ENCODE results near the gene HDAC9.

Gene HDAC9

GRCh38 chr7:18659746-18660145 is 164.2 kb downstream of the HDAC9 start:
- DNase-seq (ENCODE audit: low spot score) = no peak

DNA sequence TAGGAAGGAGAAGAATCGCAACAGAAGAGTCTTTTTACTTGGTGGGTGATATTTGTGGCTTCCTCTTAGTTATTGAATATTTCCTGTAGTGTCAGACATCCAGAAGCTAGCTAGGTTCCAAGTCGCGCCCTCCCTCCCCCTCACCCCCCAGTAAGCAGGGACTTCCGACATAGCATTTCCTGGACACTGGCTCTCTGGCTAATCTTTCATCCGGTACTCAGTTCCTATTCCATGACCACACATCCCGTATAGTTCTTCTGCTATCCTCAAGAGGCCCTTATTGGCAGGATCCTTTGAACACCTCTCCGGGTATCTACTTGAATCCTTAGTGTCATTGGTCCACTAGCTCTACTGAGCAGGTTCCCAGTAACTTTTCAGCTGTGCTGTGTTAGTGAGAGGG is 167.8 kb downstream of the HDAC9 start:
- no peak for DNase-seq (ENCODE audit: low spot score)

- DNase-seq (ENCODE audit: low spot score) = peak; percentile 81
Observed at GRCh38 chr7:18666107-18666728, 170.7 kb downstream of the HDAC9 start.

GRCh38 chr7:18667466-18667865 is 171.9 kb downstream of the HDAC9 start:
- peak; percentile 5 for DNase-seq (ENCODE audit: low spot score)

GRCh38 chr7:18671176-18671575 is 175.6 kb downstream of the HDAC9 start:
- no peak for DNase-seq (ENCODE audit: low spot score)

- DNase-seq (ENCODE audit: low spot score) = no peak
Observed at GRCh38 chr7:18675579-18675978, 180.0 kb downstream of the HDAC9 start.

DNA sequence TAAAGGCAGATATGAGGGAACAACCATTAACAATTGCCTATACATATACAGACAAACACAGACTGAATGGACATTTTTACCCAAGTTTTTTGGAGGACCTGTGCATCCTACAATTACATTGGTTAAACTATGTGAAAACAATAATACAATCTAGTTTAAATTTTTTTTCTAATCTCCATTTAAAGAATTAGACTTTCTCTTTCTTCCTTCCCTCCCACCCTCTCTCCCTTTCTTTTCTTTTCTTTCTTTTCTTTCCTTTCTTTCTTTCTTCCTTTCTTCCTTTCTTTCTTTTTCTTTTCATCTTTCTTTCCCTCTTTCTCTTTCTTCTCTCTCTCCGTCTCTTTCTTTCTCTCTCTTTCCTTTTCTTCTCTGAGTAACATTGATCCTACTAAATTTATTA is 183.7 kb downstream of the HDAC9 start:
- no peak for DNase-seq (ENCODE audit: low spot score)

GRCh38 chr7:18680576-18680975 is 185.0 kb downstream of the HDAC9 start:
- no peak for DNase-seq (ENCODE audit: low spot score)

DNA sequence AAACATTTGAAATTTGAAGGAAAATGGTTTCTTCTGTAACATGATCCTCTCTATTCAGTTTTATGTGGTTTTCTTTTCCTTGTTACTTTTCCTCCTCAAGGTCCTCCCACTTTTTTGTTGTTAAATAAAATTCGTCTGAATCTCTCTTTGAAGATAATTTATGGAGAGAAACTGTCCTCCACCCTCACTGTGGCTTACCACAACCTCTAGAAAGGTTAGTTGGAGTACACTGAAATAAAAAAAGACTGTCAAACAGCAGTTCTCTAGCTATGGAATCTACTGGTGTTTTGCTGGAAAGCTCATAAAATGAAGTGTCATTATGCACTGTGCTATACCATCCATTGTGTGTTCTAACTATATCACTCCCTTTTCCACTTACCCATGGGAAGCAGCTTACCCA is 189.4 kb downstream of the HDAC9 start:
- no peak for DNase-seq (ENCODE audit: low spot score)

DNA sequence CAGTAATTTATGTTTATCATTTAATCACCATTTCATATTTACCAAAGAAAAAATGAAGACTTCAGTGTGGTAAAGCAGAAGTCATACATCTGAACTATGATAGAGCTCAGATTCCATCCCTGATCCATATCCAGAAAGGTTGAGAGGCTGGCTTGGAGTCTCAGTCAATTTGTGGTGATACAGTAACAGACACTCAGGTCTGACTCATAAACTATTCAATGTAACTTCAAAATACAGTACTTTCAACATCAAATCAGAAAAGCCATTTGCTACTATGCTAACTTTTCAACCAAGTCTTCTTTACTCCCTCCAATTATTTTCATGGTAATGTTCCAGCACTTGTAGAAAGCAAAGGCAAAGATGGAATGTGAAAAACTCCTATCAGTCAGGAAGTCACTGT is 190.4 kb downstream of the HDAC9 start:
- DNase-seq (ENCODE audit: low spot score) = no peak

DNA sequence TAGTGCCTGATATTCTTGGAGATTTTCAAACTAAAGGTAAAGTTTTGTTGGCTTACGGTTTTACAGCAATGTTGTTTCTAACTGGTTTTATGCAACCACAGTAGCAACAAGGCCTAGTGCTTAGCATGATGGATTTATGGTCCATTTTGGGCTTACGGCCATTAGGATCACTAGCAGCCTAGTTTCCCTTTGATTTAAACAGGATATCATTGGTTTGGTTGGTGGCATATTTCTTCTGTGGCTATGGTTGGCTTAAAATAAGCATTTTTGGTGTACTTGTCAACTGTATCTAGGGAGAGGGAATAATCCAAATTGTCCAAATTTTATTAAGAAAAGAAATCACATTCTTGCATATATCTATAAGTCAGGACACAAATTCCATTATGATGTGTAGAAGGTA is 194.0 kb downstream of the HDAC9 start:
- DNase-seq (ENCODE audit: low spot score) = no peak

DNA sequence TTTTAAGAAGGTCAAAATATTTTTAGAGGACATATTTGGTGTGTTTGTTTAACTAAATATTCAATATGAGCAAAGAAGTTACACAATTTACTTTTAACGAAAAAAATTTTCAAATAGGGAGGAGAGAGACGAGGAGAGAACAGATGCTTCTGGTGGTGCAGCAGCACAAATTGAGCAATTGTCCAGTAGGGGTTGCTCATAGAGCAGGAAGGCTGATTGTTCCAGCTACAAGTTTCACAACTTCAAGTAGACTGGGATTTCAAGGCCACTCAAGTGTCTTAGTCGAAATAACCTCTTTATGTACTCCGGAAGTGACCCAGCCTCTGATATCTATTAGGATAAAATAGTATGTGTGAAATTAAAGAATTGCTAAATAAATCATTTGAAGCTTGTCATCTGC is 197.9 kb downstream of the HDAC9 start:
- DNase-seq (ENCODE audit: low spot score) = no peak

GRCh38 chr7:18693816-18694215 is 198.3 kb downstream of the HDAC9 start:
- no peak for DNase-seq (ENCODE audit: low spot score)

DNA sequence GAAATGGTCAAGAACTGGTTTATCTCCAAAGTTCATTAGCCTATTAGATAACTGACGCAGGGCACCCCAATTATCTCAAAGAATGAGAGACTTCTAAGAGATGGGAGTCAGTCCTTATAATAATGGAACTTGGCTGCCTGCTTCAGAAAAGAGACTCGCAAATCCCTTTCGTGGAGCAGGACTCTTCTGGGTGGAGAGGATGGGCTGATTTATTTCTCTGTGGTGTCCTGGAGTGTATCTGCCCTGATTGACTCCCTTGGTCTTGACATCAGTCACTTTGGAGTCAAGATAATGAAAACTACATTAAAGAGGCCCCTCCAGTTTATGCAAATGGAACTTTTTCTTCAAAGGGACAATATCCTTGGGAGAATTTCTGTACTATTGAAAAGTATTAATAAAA is 198.9 kb downstream of the HDAC9 start:
- no peak for DNase-seq (ENCODE audit: low spot score)

GRCh38 chr7:18694911-18695310 is 199.4 kb downstream of the HDAC9 start:
- DNase-seq (ENCODE audit: low spot score) = no peak

DNA sequence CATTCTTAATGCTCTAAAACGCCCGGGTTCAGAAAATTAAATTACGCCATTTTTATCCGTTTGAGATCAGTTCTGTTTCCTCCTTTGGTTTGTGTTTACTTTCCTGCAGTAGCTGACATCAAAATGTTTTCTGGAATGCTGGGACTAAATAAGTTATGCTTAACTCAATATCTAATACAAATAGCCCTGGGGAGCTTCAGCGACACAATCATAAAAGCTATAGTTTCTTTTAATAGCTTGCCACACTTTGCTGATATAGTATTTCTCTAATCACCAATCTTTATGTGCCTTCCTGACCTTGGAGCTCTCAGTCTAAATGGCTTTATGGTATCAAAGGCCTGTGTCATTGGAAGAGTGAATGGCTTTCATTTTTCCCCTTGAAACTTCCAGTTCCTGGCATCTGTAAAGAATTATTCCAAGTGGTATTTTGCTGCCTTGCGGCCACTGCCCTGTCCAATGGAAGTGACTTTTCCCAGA is 202.7 kb downstream of the HDAC9 start:
- no peak for DNase-seq (ENCODE audit: low spot score)

DNA sequence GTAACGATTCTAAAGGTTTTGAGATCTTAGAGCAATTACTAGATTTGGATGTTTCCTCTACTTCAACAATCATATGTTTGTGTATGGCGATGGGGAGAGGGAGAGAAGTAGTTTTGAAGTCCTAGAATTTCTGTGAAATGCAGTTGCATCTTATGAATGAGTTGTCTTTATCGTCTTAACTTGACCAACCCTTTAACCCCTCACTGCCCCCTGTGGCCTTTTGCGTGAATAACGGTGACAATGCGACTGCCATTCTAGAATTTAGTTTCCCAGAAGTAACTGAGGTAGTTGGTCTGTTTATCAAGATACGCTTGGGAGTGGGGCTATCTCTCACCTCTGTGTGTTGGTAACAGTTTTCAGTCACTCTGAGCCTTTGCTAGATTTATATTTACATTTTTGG is 204.6 kb downstream of the HDAC9 start:
- DNase-seq (ENCODE audit: low spot score) = no peak

DNA sequence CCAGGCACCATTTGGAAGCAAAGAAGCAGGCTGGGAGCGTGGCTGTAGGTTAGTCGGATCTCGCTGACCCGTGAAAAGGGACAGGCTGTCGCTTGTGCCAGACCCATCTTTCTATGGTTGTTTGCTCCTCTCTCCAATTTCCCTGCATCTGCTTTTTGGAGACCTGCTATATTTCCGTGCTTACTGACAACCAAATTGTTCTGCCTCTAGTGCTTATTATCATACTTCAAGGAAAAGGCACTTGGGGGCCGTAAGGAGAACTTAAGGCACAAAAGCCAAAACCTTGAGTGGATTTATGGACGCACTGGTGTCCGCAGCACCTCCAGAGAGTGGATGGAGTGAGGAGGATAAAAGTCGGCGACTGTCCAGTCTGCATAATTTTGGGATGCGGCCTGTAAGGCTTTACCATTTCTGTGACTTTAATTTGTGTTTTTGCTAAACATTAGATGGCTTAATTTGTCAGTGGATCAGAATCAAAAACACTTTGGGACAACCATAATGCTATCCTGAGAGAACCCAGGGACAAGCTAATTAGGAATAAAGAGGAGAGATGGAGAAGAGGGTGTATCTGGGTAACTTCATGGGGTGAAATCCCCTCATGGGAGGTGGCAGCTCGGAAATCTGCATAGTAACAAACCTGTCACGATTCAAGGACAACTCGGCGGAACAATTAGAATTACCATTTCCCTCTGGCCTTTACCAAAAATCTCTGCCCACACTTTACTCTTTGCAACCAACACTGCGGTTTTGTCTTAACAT is 206.7 kb downstream of the HDAC9 start:
- DNase-seq (ENCODE audit: low spot score) = no peak

- DNase-seq (ENCODE audit: low spot score) = no peak
Observed at GRCh38 chr7:18703685-18704084, 208.1 kb downstream of the HDAC9 start.

DNA sequence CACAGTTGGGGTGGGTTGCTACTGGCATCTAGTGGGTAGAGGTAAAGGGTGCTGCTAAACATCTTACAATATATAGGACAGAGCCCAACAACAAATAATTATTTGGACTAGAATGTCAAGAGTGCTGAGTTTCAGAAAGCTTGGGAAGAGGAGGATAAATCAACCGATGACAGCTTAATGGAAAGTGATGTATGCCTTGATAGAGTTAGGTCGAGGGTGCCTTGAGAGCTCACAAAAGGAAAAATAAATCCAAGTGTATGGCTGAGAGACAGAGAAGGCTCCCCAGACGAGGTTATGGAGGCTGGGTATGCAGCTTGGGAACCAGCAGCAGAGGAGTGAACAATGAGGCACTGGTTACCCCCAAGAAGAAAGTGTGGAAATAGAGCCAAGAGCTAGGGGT is 211.1 kb downstream of the HDAC9 start:
- DNase-seq (ENCODE audit: low spot score) = no peak

- no peak for DNase-seq (ENCODE audit: low spot score)
Observed at GRCh38 chr7:18708204-18708603, 212.7 kb downstream of the HDAC9 start.

- DNase-seq (ENCODE audit: low spot score) = peak; percentile 89
Observed at GRCh38 chr7:18715988-18716387, 220.4 kb downstream of the HDAC9 start.

DNA sequence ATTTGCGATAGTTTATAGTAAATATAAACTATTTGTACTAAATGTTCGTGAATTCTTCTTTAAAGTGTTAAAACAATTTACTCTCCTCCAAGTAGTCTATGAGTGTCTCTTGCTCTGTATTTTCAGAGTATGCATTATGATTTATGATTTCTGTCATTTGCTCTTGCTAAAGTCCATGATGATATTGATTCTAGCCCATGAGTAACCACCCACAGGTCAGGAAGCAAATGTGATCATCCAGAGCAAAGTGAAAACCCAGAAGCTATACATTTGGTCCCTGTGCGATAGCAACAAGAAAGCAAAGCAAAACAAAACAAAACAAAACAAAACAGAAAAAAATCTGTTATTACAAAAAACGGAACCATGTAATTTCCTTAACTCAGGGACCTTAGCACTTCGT is 225.9 kb downstream of the HDAC9 start:
- no peak for DNase-seq (ENCODE audit: low spot score)

DNA sequence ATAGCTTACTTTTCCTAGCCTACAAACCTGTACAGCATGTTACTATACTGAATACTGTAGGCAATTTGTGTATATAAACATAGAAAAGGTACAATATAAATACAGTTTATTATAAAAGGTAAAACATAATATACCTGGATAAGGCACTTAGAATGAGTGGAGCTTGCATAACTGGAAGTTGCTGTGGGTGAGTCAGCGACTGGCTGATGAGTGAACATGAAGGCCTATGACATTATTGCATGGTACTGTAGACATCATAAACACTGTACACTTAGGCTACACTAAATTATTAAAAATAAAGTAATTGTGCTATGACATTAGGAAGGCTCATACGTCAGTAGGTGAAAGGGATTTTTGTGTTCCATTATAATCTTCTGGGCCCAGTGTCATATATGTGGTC is 228.8 kb downstream of the HDAC9 start:
- no peak for DNase-seq (ENCODE audit: low spot score)

Data from cerebellar cortex (tissue), 1 donor.